ENCODE measurements around the gene RAD51B.

RAD51B gene

GRCh38 chr14:68243450-68244010, 424.0 kb downstream of the RAD51B start:
- no peak for TF ChIP-seq CTCF (IDR thresholded peaks at IDR 0.05; ENCODE audit: low read depth, low read length, missing control alignments)
- no peak for DNase-seq (ENCODE audit: low read depth)
- H3K4me3 ChIP-seq (ENCODE audit: low read depth, low read length), result no peak overlapping the region

GRCh38 chr14:68244262-68244980, 424.8 kb downstream of the RAD51B start:
- no peak overlapping the region for H3K4me3 ChIP-seq (ENCODE audit: low read depth, low read length)
- no peak for DNase-seq (ENCODE audit: low read depth)
- no peak for TF ChIP-seq CTCF (IDR thresholded peaks at IDR 0.05; ENCODE audit: low read depth, low read length, missing control alignments)

- TF ChIP-seq CTCF (IDR thresholded peaks at IDR 0.05; ENCODE audit: low read depth, low read length, missing control alignments), result no peak
- DNase-seq (ENCODE audit: low read depth), result no peak
- H3K4me3 ChIP-seq (ENCODE audit: low read depth, low read length), result no peak overlapping the region
Measured at GRCh38 chr14:68245146-68246073, 425.8 kb downstream of the RAD51B start.

- DNase-seq (ENCODE audit: low read depth), result no peak
- H3K4me3 ChIP-seq (ENCODE audit: low read depth, low read length), result no peak overlapping the region
- no peak for TF ChIP-seq CTCF (IDR thresholded peaks at IDR 0.05; ENCODE audit: low read depth, low read length, missing control alignments)
Measured at GRCh38 chr14:68246074-68246785, 426.7 kb downstream of the RAD51B start.

- H3K4me3 ChIP-seq (ENCODE audit: low read depth, low read length), result no peak overlapping the region
- no peak for DNase-seq (ENCODE audit: low read depth)
- no peak for TF ChIP-seq CTCF (IDR thresholded peaks at IDR 0.05; ENCODE audit: low read depth, low read length, missing control alignments)
Measured at GRCh38 chr14:68246786-68247105, 427.2 kb downstream of the RAD51B start.

- TF ChIP-seq CTCF (IDR thresholded peaks at IDR 0.05; ENCODE audit: low read depth, low read length, missing control alignments), result no peak
- DNase-seq (ENCODE audit: low read depth), result no peak
- no peak overlapping the region for H3K4me3 ChIP-seq (ENCODE audit: low read depth, low read length)
Measured at GRCh38 chr14:68247274-68247673, 427.7 kb downstream of the RAD51B start.
